Neutrophil (primary cell): ENCODE results near the gene SRL.

Source experiments
- H3K27ac ChIP-seq: fragments of 200-600 bp; sonication (generic); 2 replicates; pipeline ENCODE4 v1.5.1; 2016; ENCODE audit warnings: mild to moderate bottlenecking, moderate library complexity
- H3K27me3 ChIP-seq: fragments of 200-600 bp; sonication (generic); 2 replicates; pipeline ENCODE4 v1.6.0; 2016; ENCODE audit warnings: mild to moderate bottlenecking
- H3K36me3 ChIP-seq: fragments of 200-600 bp; sonication (generic); 2 replicates; pipeline ENCODE4 v1.5.1; 2017
- H3K4me1 ChIP-seq, 2 experiments: fragments of 200-600 bp in 1 of 2; sonication (generic) in 1 of 2; 1 replicate in 1 of 2; 2 replicates in 1 of 2; pipeline versions ENCODE4 v1.5.1 to v1.6.1; 2013 to 2016; ENCODE audit warnings: low read depth in 1 of 2, low read length in 1 of 2, mild to moderate bottlenecking in 1 of 2, moderate library complexity in 1 of 2; ENCODE audit not compliant: control insufficient read depth in 1 of 2, insufficient read depth in 1 of 2
- H3K4me3 ChIP-seq, 2 experiments: fragments of 200-600 bp in 1 of 2; sonication (generic) in 1 of 2; 1 replicate in 1 of 2; 2 replicates in 1 of 2; pipeline ENCODE4 v1.5.1; 2013 to 2016; ENCODE audit warnings: low read depth in 1 of 2, low read length in 1 of 2, mild to moderate bottlenecking in 1 of 2, moderate library complexity in 1 of 2
- H3K9me3 ChIP-seq: fragments of 200-600 bp; sonication (generic); 2 replicates; pipeline ENCODE4 v1.5.1; 2016
- CTCF ChIP-seq: fragments of 200-600 bp; sonication (generic); IDR thresholded peaks from 2 replicates; pipeline ENCODE4 v1.5.1; 2016; ENCODE audit warnings: antibody characterized with exemption

Gene SRL

GRCh38 chr16:4218202-4218601, 23.7 kb downstream of the SRL start:
- H3K27ac ChIP-seq, result no peak overlapping the region
- H3K27me3 ChIP-seq, result peaks cover 3% of the 10 kb centered on the region
- no peaks in the 10 kb centered on the region for H3K36me3 ChIP-seq

GRCh38 chr16:4217204-4218131, 24.4 kb downstream of the SRL start:
- TF ChIP-seq CTCF, result no peak
- Histone ChIP-seq H3K9me3 (no peaks in the 10 kb centered on the region), H3K36me3 (no peaks in the 10 kb centered on the region), H3K27me3 (peaks cover 3% of the 10 kb centered on the region), H3K27ac (no peak overlapping the region), H3K4me1 (no peaks in the 10 kb centered on the region), H3K4me3 (no peak overlapping the region)

More at GRCh38 chr16:4218202-4218601, 23.7 kb downstream of the SRL start:
- H3K4me1 ChIP-seq, result no peaks in the 10 kb centered on the region
- no peak overlapping the region for H3K4me3 ChIP-seq
- H3K9me3 ChIP-seq, result no peaks in the 10 kb centered on the region
- no peak for TF ChIP-seq CTCF

GRCh38 chr16:4216596-4216995, 25.3 kb downstream of the SRL start:
- Histone ChIP-seq H3K27ac (no peak overlapping the region), H3K4me1 (no peaks in the 10 kb centered on the region), H3K27me3 (peaks cover 3% of the 10 kb centered on the region), H3K4me3 (no peak overlapping the region), H3K36me3 (no peaks in the 10 kb centered on the region), H3K9me3 (no peaks in the 10 kb centered on the region)
- no peak for TF ChIP-seq CTCF

GRCh38 chr16:4215106-4215505, 26.8 kb downstream of the SRL start:
- Histone ChIP-seq H3K27me3 (peaks cover 3% of the 10 kb centered on the region), H3K9me3 (no peaks in the 10 kb centered on the region), H3K4me1 (no peaks in the 10 kb centered on the region), H3K36me3 (no peaks in the 10 kb centered on the region), H3K27ac (no peak overlapping the region), H3K4me3 (no peak overlapping the region)
- TF ChIP-seq CTCF, result no peak

- no peaks in the 10 kb centered on the region for H3K4me1 ChIP-seq
- no peak for TF ChIP-seq CTCF
- peaks cover 9% of the 10 kb centered on the region for H3K27me3 ChIP-seq
- no peaks in the 10 kb centered on the region for H3K9me3 ChIP-seq
- H3K27ac ChIP-seq, result no peak overlapping the region
- H3K36me3 ChIP-seq, result no peaks in the 10 kb centered on the region
- H3K4me3 ChIP-seq, result no peak overlapping the region
Observed at GRCh38 chr16:4214215-4214621, 27.7 kb downstream of the SRL start.
